ENCODE results near the gene CWC22. TPM values are rescaled to one million over a fixed set of nuclear protein-coding genes. Genes with fewer than 3 reads are reported as not detected.
"Not testable (repeated sequence)": the region's sequence is repeated elsewhere in the genome, so short reads cannot be mapped to it uniquely, and the experiment has no call there.

The CWC22 gene
- total and polyA plus RNA-seq, 2 donors (not counting 3 experiments of a cell fraction or from before 2014, with no cell fraction given) = 1.8 to 15.7 TPM

DNA sequence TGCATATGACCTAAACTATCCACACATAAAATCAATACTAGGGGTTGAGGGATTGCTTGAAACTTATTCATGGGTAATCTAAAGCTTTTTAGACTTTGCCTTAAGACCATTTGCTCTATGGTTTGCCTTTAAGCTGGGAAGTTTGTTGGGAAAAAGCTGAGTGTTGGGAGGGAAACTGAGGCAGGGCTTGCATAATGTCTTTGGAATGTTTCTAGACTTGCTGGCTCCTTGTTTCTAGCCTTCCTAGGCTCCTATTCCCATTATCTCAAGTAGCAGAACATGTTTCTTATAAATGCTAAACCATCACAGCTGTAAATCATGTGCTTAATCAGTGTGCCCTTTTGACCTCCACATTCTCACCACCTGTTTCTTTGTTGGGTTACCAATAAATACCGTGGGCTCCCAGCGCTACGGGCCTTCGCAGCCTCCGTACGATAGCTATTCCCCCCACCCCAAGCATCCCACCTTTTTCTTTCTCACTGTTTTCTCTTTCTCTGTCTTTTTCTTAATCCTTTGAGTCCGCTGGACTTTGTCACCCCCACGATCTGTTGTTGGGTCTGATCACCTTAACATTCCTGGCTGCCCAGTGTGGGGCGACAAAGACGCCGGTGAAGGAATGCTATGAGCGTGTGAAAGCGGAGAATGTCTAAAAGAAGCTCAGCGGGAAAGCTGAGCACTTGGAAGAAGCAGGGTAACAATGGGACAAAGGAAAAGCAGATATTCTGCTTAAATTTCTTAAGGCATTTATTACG lies 49.4 kb upstream of the CWC22 start:
- no peak for DNase-seq (ENCODE audit: low read depth, low spot score)
- ChIA-PET POLR2A (no interaction called here), CTCF (interaction anchor here (0.8 kb wide), 1 partner anchor 20 kb away, joined by 3 read pairs; no protein-coding TSS in a partner anchor)
- Histone ChIP-seq H3K9me3 (replicated peaks; ENCODE audit: control insufficient read depth, insufficient read depth, low read length) (no peaks in the 10 kb centered on the region), H2AFZ (ENCODE audit: low read depth, low read length) (no peak overlapping the region), H3K9me1 (replicated peaks; ENCODE audit: control insufficient read depth, extremely low read depth, insufficient read depth, low read length) (no peaks in the 10 kb centered on the region), H3K4me2 (ENCODE audit: insufficient read depth, low read length) (no peak overlapping the region), H3K79me2 (ENCODE audit: control insufficient read depth, insufficient read depth, low read length) (no peaks in the 10 kb centered on the region), H3K36me3 (ENCODE audit: control insufficient read depth in 2 of 2, extremely low read depth in 1 of 2, insufficient read depth in 2 of 2, low read length in 2 of 2) (no peaks in the 10 kb centered on the region), H4K20me1 (replicated peaks; ENCODE audit: control insufficient read depth, extremely low read depth, insufficient read depth, low read length) (no peaks in the 10 kb centered on the region), H3K27ac (ENCODE audit: insufficient read depth, low read depth, low read length) (no peak overlapping the region), H3K4me3 (replicated peaks in 1 of 3; ENCODE audit: insufficient read depth in 1 of 3, low read depth in 1 of 3, low read length in 3 of 3) (no peak overlapping the region), H3K27me3 (ENCODE audit: control insufficient read depth in 2 of 2, insufficient read depth in 2 of 2, low read length in 2 of 2) (no peaks in the 10 kb centered on the region), H3K9ac (replicated peaks; ENCODE audit: extremely low read depth, insufficient read depth, low read length) (no peak overlapping the region), H3K4me1 (ENCODE audit: control insufficient read depth, extremely low read depth, insufficient read depth, low read length) (no peaks in the 10 kb centered on the region)
- dilution Hi-C loops (cut with MboI; ENCODE audit: extremely low pct_ligation_motif_present, low sequenced_read_pairs) (no loop called here), intact Hi-C loops (cut with micrococcal nuclease) (no loop called here)
- FAIRE-seq = no peak
- TF ChIP-seq MYC (IDR thresholded peaks at IDR 0.05; ENCODE audit: low read depth, low read length) (no peak), GATA2 (IDR thresholded peaks at IDR 0.05; ENCODE audit: insufficient read depth, insufficient read length, low read depth, low read length) (no peak), POLR2AphosphoS5 (IDR thresholded peaks at IDR 0.05; ENCODE audit: insufficient read depth, low read depth, low read length) (no peak), EZH2 (IDR thresholded peaks at IDR 0.05; ENCODE audit: borderline replicate concordance, low read depth, low read length, severe bottlenecking) (no peak), POLR2A (IDR thresholded peaks at IDR 0.05; ENCODE audit: low read depth, low read length) (no peak), JUN (IDR thresholded peaks at IDR 0.05; ENCODE audit: borderline replicate concordance, insufficient read depth, insufficient read length, low read depth) (no peak), FOS (IDR thresholded peaks at IDR 0.05; ENCODE audit: borderline replicate concordance, insufficient read depth, low read length) (no peak)
- TF ChIP-seq, protein P1, sequence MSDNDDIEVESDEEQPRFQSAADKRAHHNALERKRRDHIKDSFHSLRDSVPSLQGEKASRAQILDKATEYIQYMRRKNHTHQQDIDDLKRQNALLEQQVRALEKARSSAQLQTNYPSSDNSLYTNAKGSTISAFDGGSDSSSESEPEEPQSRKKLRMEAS (IDR thresholded peaks at IDR 0.05; ENCODE audit: insufficient read depth, insufficient read length) = no peak
- TF ChIP-seq, protein P2, sequence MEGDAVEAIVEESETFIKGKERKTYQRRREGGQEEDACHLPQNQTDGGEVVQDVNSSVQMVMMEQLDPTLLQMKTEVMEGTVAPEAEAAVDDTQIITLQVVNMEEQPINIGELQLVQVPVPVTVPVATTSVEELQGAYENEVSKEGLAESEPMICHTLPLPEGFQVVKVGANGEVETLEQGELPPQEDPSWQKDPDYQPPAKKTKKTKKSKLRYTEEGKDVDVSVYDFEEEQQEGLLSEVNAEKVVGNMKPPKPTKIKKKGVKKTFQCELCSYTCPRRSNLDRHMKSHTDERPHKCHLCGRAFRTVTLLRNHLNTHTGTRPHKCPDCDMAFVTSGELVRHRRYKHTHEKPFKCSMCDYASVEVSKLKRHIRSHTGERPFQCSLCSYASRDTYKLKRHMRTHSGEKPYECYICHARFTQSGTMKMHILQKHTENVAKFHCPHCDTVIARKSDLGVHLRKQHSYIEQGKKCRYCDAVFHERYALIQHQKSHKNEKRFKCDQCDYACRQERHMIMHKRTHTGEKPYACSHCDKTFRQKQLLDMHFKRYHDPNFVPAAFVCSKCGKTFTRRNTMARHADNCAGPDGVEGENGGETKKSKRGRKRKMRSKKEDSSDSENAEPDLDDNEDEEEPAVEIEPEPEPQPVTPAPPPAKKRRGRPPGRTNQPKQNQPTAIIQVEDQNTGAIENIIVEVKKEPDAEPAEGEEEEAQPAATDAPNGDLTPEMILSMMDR (IDR thresholded peaks at IDR 0.05; ENCODE audit: extremely low read depth in 1 of 2, insufficient read depth in 1 of 2, low read depth in 1 of 2, low read length in 2 of 2) = no peak
- BruUV-seq (replicated peaks) = no TSS peak

DNA sequence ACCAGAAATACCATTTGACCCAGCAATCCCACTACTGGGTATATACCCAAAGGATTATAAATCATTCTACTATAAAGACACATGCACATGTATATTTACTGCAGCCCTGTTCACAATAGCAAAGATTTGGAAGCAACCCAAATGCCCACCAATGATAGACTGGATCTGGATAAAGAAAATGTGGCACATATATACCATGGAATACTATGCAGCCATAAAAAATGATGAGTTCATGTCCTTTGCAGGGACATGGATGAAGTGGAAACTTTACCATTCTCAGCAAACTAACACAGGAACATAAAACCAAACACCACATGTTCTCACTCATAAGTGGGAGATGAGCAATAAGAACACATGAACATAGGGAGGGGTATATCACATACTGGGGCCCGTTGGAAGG lies 47.5 kb upstream of the CWC22 start:
- H2AFZ ChIP-seq (ENCODE audit: low read depth, low read length); H3K4me3 ChIP-seq (replicated peaks in 1 of 3; ENCODE audit: insufficient read depth in 1 of 3, low read depth in 1 of 3, low read length in 3 of 3); H3K27ac ChIP-seq (ENCODE audit: insufficient read depth, low read depth, low read length); FAIRE-seq; CTCF ChIA-PET; POLR2A ChIA-PET; intact Hi-C loops (cut with micrococcal nuclease); H3K9me1 ChIP-seq (replicated peaks; ENCODE audit: control insufficient read depth, extremely low read depth, insufficient read depth, low read length); H3K36me3 ChIP-seq (ENCODE audit: control insufficient read depth in 2 of 2, extremely low read depth in 1 of 2, insufficient read depth in 2 of 2, low read length in 2 of 2); H3K9ac ChIP-seq (replicated peaks; ENCODE audit: extremely low read depth, insufficient read depth, low read length); H3K4me1 ChIP-seq (ENCODE audit: control insufficient read depth, extremely low read depth, insufficient read depth, low read length); H3K9me3 ChIP-seq (replicated peaks; ENCODE audit: control insufficient read depth, insufficient read depth, low read length); DNase-seq (ENCODE audit: low read depth, low spot score); H3K27me3 ChIP-seq (ENCODE audit: control insufficient read depth in 2 of 2, insufficient read depth in 2 of 2, low read length in 2 of 2); BruUV-seq (replicated peaks); H4K20me1 ChIP-seq (replicated peaks; ENCODE audit: control insufficient read depth, extremely low read depth, insufficient read depth, low read length); H3K4me2 ChIP-seq (ENCODE audit: insufficient read depth, low read length); H3K79me2 ChIP-seq (ENCODE audit: control insufficient read depth, insufficient read depth, low read length); dilution Hi-C loops (cut with MboI; ENCODE audit: extremely low pct_ligation_motif_present, low sequenced_read_pairs): not testable (repeated sequence)
